IMR-90 (cell line): ENCODE data around the gene SPESP1. TPM values are rescaled to one million over a fixed set of nuclear protein-coding genes. Genes with fewer than 3 reads are reported as not detected.

Source experiments
- ATAC-seq: fragments of 200-7000 bp; cut with Tn5 transposase; 2 replicates; pipeline ENCODE4 v1.9.1; 2020; ENCODE audit warnings: low read depth, mild to moderate bottlenecking, moderate library complexity
- BruUV-seq: library from RNA; stranded (reverse); fragments of 400-500 nt; replicated peaks from 2 replicates; lab custom pipeline; 2021; lab: Mats Ljungman, UMichigan
- CTCF ChIA-PET: fragments of 300-600 bp; formaldehyde crosslinking; extraction: SDS; loops from one replicate; lab custom pipeline; 2021; ENCODE audit warnings: antibody characterized with exemption; lab: Yijun Ruan, JAX
- POLR2A ChIA-PET: fragments of 300-600 bp; sonication (Branson Sonifier 250); formaldehyde crosslinking; loops from one replicate; lab custom pipeline; 2022; ENCODE audit warnings: antibody characterized with exemption; ENCODE audit not compliant: unreplicated experiment; lab: Charles Lee
- DNase-seq: peaks from one replicate; pipeline ENCODE4 v3.0.0; 2013
- H2AFZ ChIP-seq: replicated peaks from 2 replicates; pipeline ENCODE3; 2013; ENCODE audit warnings: low read length, mild to moderate bottlenecking; ENCODE audit not compliant: poor library complexity
- H2AK5ac ChIP-seq: 2 replicates; pipeline ENCODE4 v1.6.1; 2013; ENCODE audit warnings: low read depth, low read length, inconsistent platforms
- H2AK9ac ChIP-seq: replicated peaks from 2 replicates; pipeline ENCODE3; 2013; ENCODE audit warnings: mild to moderate bottlenecking, low read depth, low read length, moderate library complexity; ENCODE audit not compliant: poor library complexity
- H2BK120ac ChIP-seq: 2 replicates; pipeline ENCODE4 v1.6.1; 2013; ENCODE audit warnings: low read depth, low read length, inconsistent platforms
- H2BK15ac ChIP-seq: 3 replicates; pipeline ENCODE4 v1.6.1; 2013; ENCODE audit warnings: low read depth, low read length, inconsistent platforms
- H2BK20ac ChIP-seq: 2 replicates; pipeline ENCODE4 v1.6.1; 2013; ENCODE audit warnings: low read depth, mild to moderate bottlenecking, inconsistent platforms, low read length, moderate library complexity
- H2BK5ac ChIP-seq: 2 replicates; pipeline ENCODE4 v1.6.1; 2013; ENCODE audit warnings: mild to moderate bottlenecking, low read depth, low read length, inconsistent platforms; ENCODE audit not compliant: poor library complexity, severe bottlenecking
- H3K14ac ChIP-seq: replicated peaks from 2 replicates; pipeline ENCODE4 v1.6.1; 2013; ENCODE audit warnings: low read depth, low read length, inconsistent platforms
- H3K18ac ChIP-seq: 2 replicates; pipeline ENCODE4 v1.6.1; 2013; ENCODE audit warnings: low read depth, low read length, control low read depth
- H3K23ac ChIP-seq: 2 replicates; pipeline ENCODE4 v1.6.1; 2013; ENCODE audit warnings: low read depth, low read length, inconsistent platforms
- H3K27ac ChIP-seq: 2 replicates; pipeline ENCODE4 v1.5.1; 2013; ENCODE audit warnings: mild to moderate bottlenecking, control low read depth, low read length; ENCODE audit not compliant: insufficient read depth
- H3K27me3 ChIP-seq: 2 replicates; pipeline ENCODE4 v1.6.1; 2013; ENCODE audit warnings: low read length; ENCODE audit not compliant: control insufficient read depth, insufficient read depth
- H3K36me3 ChIP-seq: 2 replicates; pipeline ENCODE4 v1.6.1; 2013; ENCODE audit warnings: low read length, mixed read lengths; ENCODE audit not compliant: control insufficient read depth, insufficient read depth
- H3K4ac ChIP-seq: 2 replicates; pipeline ENCODE4 v1.6.1; 2013; ENCODE audit warnings: low read depth, low read length, inconsistent platforms
- H3K4me1 ChIP-seq: 2 replicates; pipeline ENCODE4 v1.6.1; 2013; ENCODE audit warnings: low read length, mixed read lengths; ENCODE audit not compliant: control insufficient read depth, insufficient read depth
- H3K4me2 ChIP-seq: 2 replicates; pipeline ENCODE4 v1.6.1; 2013; ENCODE audit warnings: low read depth, mild to moderate bottlenecking, control low read depth, low read length, moderate library complexity
- H3K4me3 ChIP-seq: 2 replicates; pipeline ENCODE4 v1.5.1; 2013; ENCODE audit warnings: low read depth, mild to moderate bottlenecking, control low read depth, low read length, moderate library complexity; ENCODE audit not compliant: insufficient read depth
- H3K56ac ChIP-seq: 2 replicates; pipeline ENCODE4 v1.6.1; 2013; ENCODE audit warnings: low read length, inconsistent platforms; ENCODE audit not compliant: insufficient read depth; ENCODE audit errors: extremely low read depth
- H3K79me1 ChIP-seq, 2 experiments: 2 replicates each; pipeline ENCODE4 v1.6.1; 2013; ENCODE audit warnings: low read length in 2 of 2, inconsistent platforms in 1 of 2, low read depth in 1 of 2
- H3K9ac ChIP-seq: 2 replicates; pipeline ENCODE4 v1.6.1; 2013; ENCODE audit warnings: low read depth, low read length, control low read depth
- H3K9me1 ChIP-seq: 2 replicates; pipeline ENCODE4 v1.6.1; 2013; ENCODE audit warnings: low read length, inconsistent platforms; ENCODE audit not compliant: insufficient read depth
- H3K9me3 ChIP-seq: 2 replicates; pipeline ENCODE4 v1.6.1; 2013; ENCODE audit warnings: low read length; ENCODE audit not compliant: control insufficient read depth, insufficient read depth
- H4K20me1 ChIP-seq: 2 replicates; pipeline ENCODE4 v1.6.1; 2013; ENCODE audit warnings: low read length, inconsistent platforms; ENCODE audit not compliant: insufficient read depth
- H4K5ac ChIP-seq: 2 replicates; pipeline ENCODE4 v1.6.1; 2013; ENCODE audit warnings: mild to moderate bottlenecking, low read depth, low read length, control low read depth
- H4K8ac ChIP-seq, 2 experiments: 2 replicates each; pipeline ENCODE4 v1.6.1; 2013; ENCODE audit warnings: low read depth in 2 of 2, low read length in 2 of 2, control low read depth in 1 of 2, inconsistent platforms in 1 of 2
- H4K91ac ChIP-seq: 2 replicates; pipeline ENCODE4 v1.6.1; 2013; ENCODE audit warnings: low read depth, low read length, inconsistent platforms; ENCODE audit not compliant: insufficient read depth
- CEBPB ChIP-seq: IDR thresholded peaks from 2 replicates; pipeline ENCODE4 v1.6.1; 2012; ENCODE audit warnings: low read depth, low read length, improper control_type of control experiment
- CHD1 ChIP-seq: IDR thresholded peaks from 2 replicates; pipeline ENCODE4 v1.6.1; 2012; ENCODE audit warnings: low read depth, low read length, improper control_type of control experiment
- CTCF ChIP-seq: conservative IDR thresholded peaks from 2 replicates; pipeline ENCODE4 v1.5.1; 2012; ENCODE audit warnings: mild to moderate bottlenecking, low read depth, low read length, improper control_type of control experiment
- MAFK ChIP-seq: IDR thresholded peaks from 2 replicates; pipeline ENCODE4 v1.6.1; 2012; ENCODE audit warnings: low read depth, low read length, improper control_type of control experiment
- MAZ ChIP-seq: IDR thresholded peaks from 2 replicates; pipeline ENCODE4 v1.6.1; 2012; ENCODE audit warnings: low read depth, mild to moderate bottlenecking, low read length, improper control_type of control experiment, moderate library complexity, borderline replicate concordance
- NFE2L2 ChIP-seq: fragments of 150-350 bp; IDR thresholded peaks from 2 replicates; pipeline ENCODE4 v1.6.1; 2016; ENCODE audit warnings: low read depth, mild to moderate bottlenecking, low read length
- RAD21 ChIP-seq: IDR thresholded peaks from 2 replicates; pipeline ENCODE4 v1.6.1; 2012; ENCODE audit warnings: low read length, improper control_type of control experiment
- RFX5 ChIP-seq: IDR thresholded peaks from 2 replicates; pipeline ENCODE4 v1.8.0; 2012; ENCODE audit warnings: low read depth, mild to moderate bottlenecking, low read length, moderate library complexity
- SMC3 ChIP-seq: fragments of 150-350 bp; IDR thresholded peaks from 2 replicates; pipeline ENCODE4 v1.6.1; 2016; ENCODE audit warnings: low read depth, mild to moderate bottlenecking, antibody characterized with exemption, low read length, moderate library complexity
- WGBS, 2 experiments: methylation state at CpG; one replicate each; pipeline versions ENCODE4 v1.1.5 to v1.1.7; 2013; ENCODE audit warnings: missing lambda C conversion rate in 2 of 2; ENCODE audit not compliant: insufficient read length in 1 of 2; ENCODE audit errors: extremely low coverage in 2 of 2; 5-methylcytosine and 5-hydroxymethylcytosine counted together
- dilution Hi-C: fragments of 300-500 bp; cut with HindIII; formaldehyde crosslinking; loops from one replicate; pipeline ENCODE4 v1.14.3; 2018; ENCODE audit warnings: low sequenced_read_pairs; ENCODE audit not compliant: unreplicated experiment
- in situ Hi-C: fragments of 300-500 bp; cut with MboI; formaldehyde crosslinking; loops from 3 replicates; pipeline ENCODE4 v1.14.3; 2019; ENCODE audit warnings: low sequenced_read_pairs, inconsistent platforms, mixed read lengths
- intact Hi-C: fragments of 100-400 bp; cut with micrococcal nuclease; formaldehyde crosslinking; loops from 2 replicates; pipeline ENCODE4 v1.10.0; 2022
- polyA plus RNA-seq, 3 experiments: library from polyadenylated mRNA; depleted of rRNA; stranded (reverse); fragments of >200 nt; gene quantifications; 2 replicates each; pipeline ENCODE4 v1.2.3, GENCODE V29; 2012; ENCODE audit warnings: low replicate concordance in 1 of 3
- total RNA-seq: library from RNA; depleted of rRNA; stranded (reverse); fragments of >200 nt; gene quantifications from 2 replicates; pipeline ENCODE4 v1.2.3, GENCODE V29; 2012

SPESP1 gene
- total and polyA plus RNA-seq, 2 of the 4 experiments (the other 2 are of a cell fraction) = 2.9 to 3.0 TPM

- H3K14ac ChIP-seq = no peak overlapping the region
- H3K36me3 ChIP-seq = no peaks in the 10 kb centered on the region
- no peak overlapping the region for H4K8ac ChIP-seq
- intact Hi-C loops = no loop called here
- no peak overlapping the region for H3K18ac ChIP-seq
- ATAC-seq (peak; percentile 85), DNase-seq (peak; percentile 39)
- POLR2A ChIA-PET = no interaction called here
- no peak overlapping the region for H2BK20ac ChIP-seq
- H3K9ac ChIP-seq = no peak overlapping the region
- H3K4me3 ChIP-seq = no peak overlapping the region
- H3K27ac ChIP-seq = no peak overlapping the region
- dilution Hi-C loops = no loop called here
- CTCF ChIA-PET = no interaction called here
- no peak overlapping the region for H4K91ac ChIP-seq
- no peak overlapping the region for H2BK120ac ChIP-seq
- H2BK15ac ChIP-seq = no peak overlapping the region
- H3K4me2 ChIP-seq = no peak overlapping the region
- WGBS, 2 experiments = 29% methylated on average over 1 of the region's 2 CpGs; no CpG with 5 or more reads in 1 of the 2 experiments
- no peak overlapping the region for H4K5ac ChIP-seq
- H2AK9ac ChIP-seq = no peak overlapping the region
- H2AK5ac ChIP-seq = no peak overlapping the region
- TF ChIP-seq MAZ (no peak), MAFK (no peak), CTCF (no peak), SMC3 (no peak), CHD1 (no peak), NFE2L2 (no peak), RAD21 (no peak), RFX5 (no peak), CEBPB (no peak)
- no peak overlapping the region for H2AFZ ChIP-seq
- H3K23ac ChIP-seq = no peak overlapping the region
- no peaks in the 10 kb centered on the region for H3K79me1 ChIP-seq
- no TSS peak for BruUV-seq
- peaks cover 28% of the 10 kb centered on the region for H3K27me3 ChIP-seq
- H2BK5ac ChIP-seq = no peak overlapping the region
- no peak overlapping the region for H3K56ac ChIP-seq
- in situ Hi-C loops = no loop called here
- H3K9me3 ChIP-seq = no peaks in the 10 kb centered on the region
- no peak overlapping the region for H3K4ac ChIP-seq
- H4K20me1 ChIP-seq = no peaks in the 10 kb centered on the region
- no peaks in the 10 kb centered on the region for H3K9me1 ChIP-seq
- H3K4me1 ChIP-seq = 0 out of 2 replicates have a peak, but pooled peaks cover 1% of the 10 kb centered on the region
These were observed 63.8 kb downstream of the SPESP1 start for GRCh38 chr15:68994149-68994548.
